Measurements from ENCODE around the gene CCNY.

CCNY gene

DNA sequence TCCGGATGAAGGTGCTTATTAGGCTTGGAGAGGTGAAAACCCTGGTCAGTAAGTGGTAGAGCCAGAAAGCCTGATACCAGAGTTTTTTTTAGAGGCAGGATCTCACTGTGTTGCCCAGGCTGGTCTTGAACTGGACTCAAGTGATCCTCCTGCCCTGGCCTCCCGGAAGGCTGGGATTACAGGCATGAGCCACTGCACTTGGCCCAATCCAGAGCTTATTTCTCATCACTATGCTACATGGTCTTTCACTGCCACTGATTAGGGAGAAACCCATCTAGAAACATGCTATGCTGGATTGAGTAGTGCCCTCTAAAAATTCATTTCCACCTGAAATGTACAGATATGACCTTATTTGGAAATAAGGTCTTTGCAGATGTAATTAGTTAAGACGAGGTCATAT lies 240.4 kb downstream of the CCNY start:
- Histone ChIP-seq H3K4me2 (ENCODE audit: low read depth, low read length, poor library complexity, severe bottlenecking) (no peak overlapping the region), H3K4me3 (ENCODE audit: low read length, poor library complexity, severe bottlenecking) (no peak overlapping the region), H3K27me3 (ENCODE audit: insufficient read depth, low read length, poor library complexity, severe bottlenecking) (no peaks in the 10 kb centered on the region), H3K4me1 (ENCODE audit: insufficient read depth, low read length, poor library complexity, severe bottlenecking) (no peaks in the 10 kb centered on the region), H2AFZ (ENCODE audit: low read length) (no peak overlapping the region), H3F3A (ENCODE audit: low read depth) (no peaks in the 10 kb centered on the region), H3K79me2 (ENCODE audit: insufficient read depth, low read length) (no peaks in the 10 kb centered on the region), H3K36me3 (ENCODE audit: insufficient read depth, low read length) (no peaks in the 10 kb centered on the region), H3K9me2 (replicated peaks; ENCODE audit: low read depth, low read length) (no peaks in the 10 kb centered on the region), H3K9me3 (ENCODE audit: insufficient read depth, low read depth, low read length) (no peaks in the 10 kb centered on the region), H3K9ac (ENCODE audit: low read depth, low read length, poor library complexity, severe bottlenecking) (no peak overlapping the region), H4K20me1 (ENCODE audit: insufficient read depth, low read length, poor library complexity, severe bottlenecking) (no peaks in the 10 kb centered on the region)
- TF ChIP-seq, protein P1, sequence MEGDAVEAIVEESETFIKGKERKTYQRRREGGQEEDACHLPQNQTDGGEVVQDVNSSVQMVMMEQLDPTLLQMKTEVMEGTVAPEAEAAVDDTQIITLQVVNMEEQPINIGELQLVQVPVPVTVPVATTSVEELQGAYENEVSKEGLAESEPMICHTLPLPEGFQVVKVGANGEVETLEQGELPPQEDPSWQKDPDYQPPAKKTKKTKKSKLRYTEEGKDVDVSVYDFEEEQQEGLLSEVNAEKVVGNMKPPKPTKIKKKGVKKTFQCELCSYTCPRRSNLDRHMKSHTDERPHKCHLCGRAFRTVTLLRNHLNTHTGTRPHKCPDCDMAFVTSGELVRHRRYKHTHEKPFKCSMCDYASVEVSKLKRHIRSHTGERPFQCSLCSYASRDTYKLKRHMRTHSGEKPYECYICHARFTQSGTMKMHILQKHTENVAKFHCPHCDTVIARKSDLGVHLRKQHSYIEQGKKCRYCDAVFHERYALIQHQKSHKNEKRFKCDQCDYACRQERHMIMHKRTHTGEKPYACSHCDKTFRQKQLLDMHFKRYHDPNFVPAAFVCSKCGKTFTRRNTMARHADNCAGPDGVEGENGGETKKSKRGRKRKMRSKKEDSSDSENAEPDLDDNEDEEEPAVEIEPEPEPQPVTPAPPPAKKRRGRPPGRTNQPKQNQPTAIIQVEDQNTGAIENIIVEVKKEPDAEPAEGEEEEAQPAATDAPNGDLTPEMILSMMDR (conservative IDR thresholded peaks at IDR 0.05; ENCODE audit: low read length): no peak
- no peak for TF ChIP-seq EZH2phosphoT487 (IDR thresholded peaks at IDR 0.05; ENCODE audit: borderline replicate concordance)

GRCh38 chr10:35577926-35578617 lies 241.8 kb downstream of the CCNY start:
- Histone ChIP-seq H3F3A (ENCODE audit: low read depth) (no peaks in the 10 kb centered on the region), H3K4me3 (ENCODE audit: low read length, poor library complexity, severe bottlenecking) (no peak overlapping the region), H3K9me2 (replicated peaks; ENCODE audit: low read depth, low read length) (no peaks in the 10 kb centered on the region), H4K20me1 (ENCODE audit: insufficient read depth, low read length, poor library complexity, severe bottlenecking) (no peaks in the 10 kb centered on the region), H3K27me3 (ENCODE audit: insufficient read depth, low read length, poor library complexity, severe bottlenecking) (no peaks in the 10 kb centered on the region), H3K9me3 (ENCODE audit: insufficient read depth, low read depth, low read length) (no peaks in the 10 kb centered on the region), H3K4me1 (ENCODE audit: insufficient read depth, low read length, poor library complexity, severe bottlenecking) (no peaks in the 10 kb centered on the region), H3K4me2 (ENCODE audit: low read depth, low read length, poor library complexity, severe bottlenecking) (no peak overlapping the region), H2AFZ (ENCODE audit: low read length) (no peak overlapping the region), H3K9ac (ENCODE audit: low read depth, low read length, poor library complexity, severe bottlenecking) (no peak overlapping the region), H3K79me2 (ENCODE audit: insufficient read depth, low read length) (no peaks in the 10 kb centered on the region), H3K36me3 (ENCODE audit: insufficient read depth, low read length) (no peaks in the 10 kb centered on the region)
- TF ChIP-seq, protein P1 (conservative IDR thresholded peaks at IDR 0.05; ENCODE audit: low read length): no peak
- TF ChIP-seq EZH2phosphoT487 (IDR thresholded peaks at IDR 0.05; ENCODE audit: borderline replicate concordance): no peak

DNA sequence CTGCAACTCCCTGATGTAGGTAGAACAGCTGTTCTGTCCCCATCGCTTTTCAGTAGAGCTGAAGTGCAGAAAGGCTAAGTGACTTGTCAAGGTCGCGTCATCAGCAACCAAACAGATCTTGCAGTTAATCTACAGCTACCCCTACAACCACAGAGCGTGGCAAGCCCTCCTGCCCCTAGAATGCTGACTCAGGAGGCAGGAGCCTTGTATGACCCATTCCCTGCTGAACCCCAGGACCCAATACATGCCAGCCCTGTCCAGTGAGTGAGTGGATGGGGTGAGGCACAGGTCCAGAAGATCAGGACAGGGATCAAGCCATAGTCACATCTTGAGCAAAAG lies 242.3 kb downstream of the CCNY start:
- Histone ChIP-seq H3K79me2 (ENCODE audit: insufficient read depth, low read length) (no peaks in the 10 kb centered on the region), H3K4me1 (ENCODE audit: insufficient read depth, low read length, poor library complexity, severe bottlenecking) (no peaks in the 10 kb centered on the region), H3K27me3 (ENCODE audit: insufficient read depth, low read length, poor library complexity, severe bottlenecking) (no peaks in the 10 kb centered on the region), H3K9ac (ENCODE audit: low read depth, low read length, poor library complexity, severe bottlenecking) (no peak overlapping the region), H3K4me3 (ENCODE audit: low read length, poor library complexity, severe bottlenecking) (no peak overlapping the region), H3K36me3 (ENCODE audit: insufficient read depth, low read length) (no peaks in the 10 kb centered on the region), H3K4me2 (ENCODE audit: low read depth, low read length, poor library complexity, severe bottlenecking) (no peak overlapping the region), H3K9me2 (replicated peaks; ENCODE audit: low read depth, low read length) (no peaks in the 10 kb centered on the region), H3F3A (ENCODE audit: low read depth) (no peaks in the 10 kb centered on the region), H3K9me3 (ENCODE audit: insufficient read depth, low read depth, low read length) (no peaks in the 10 kb centered on the region), H4K20me1 (ENCODE audit: insufficient read depth, low read length, poor library complexity, severe bottlenecking) (no peaks in the 10 kb centered on the region), H2AFZ (ENCODE audit: low read length) (no peak overlapping the region)
- TF ChIP-seq, protein P1 (conservative IDR thresholded peaks at IDR 0.05; ENCODE audit: low read length): no peak
- no peak for TF ChIP-seq EZH2phosphoT487 (IDR thresholded peaks at IDR 0.05; ENCODE audit: borderline replicate concordance)

Data from Loucy (cell line).